Lower leg skin (tissue), 4 donors: ENCODE results near the gene CES3. TPM values are rescaled to one million over a fixed set of nuclear protein-coding genes. Genes with fewer than 3 reads are reported as not detected.
"Not testable (repeated sequence)": the region's sequence is repeated elsewhere in the genome, so short reads cannot be mapped to it uniquely, and the experiment has no call there.

ENCODE experiments used
- DNase-seq, 2 donors: peaks; one replicate each; pipeline ENCODE4 v3.0.0-alpha.2; 2019; ENCODE audit warnings: low spot score in 2 of 2
- H3K4me3 ChIP-seq: fragments of 200-600 bp; sonication (generic); 2 replicates; pipeline ENCODE4 v1.5.1; 2017; ENCODE audit warnings: mild to moderate bottlenecking, low read depth; ENCODE audit not compliant: poor library complexity, severe bottlenecking
- POLR2A ChIP-seq, 2 donors: fragments of 450-650 bp; IDR thresholded peaks; one replicate each; pipeline ENCODE4 v1.6.1; 2016 to 2017; ENCODE audit warnings: antibody characterized with exemption in 2 of 2, mild to moderate bottlenecking in 1 of 2, moderate library complexity in 1 of 2
- WGBS, 2 donors: methylation state at CpG; one replicate each; pipeline ENCODE4 v1.1.5; 2018; 5-methylcytosine and 5-hydroxymethylcytosine counted together
- intact Hi-C: fragments of 100-400 bp; cut with DNase I; formaldehyde crosslinking; loops from one replicate; pipeline ENCODE4 v1.15.0; 2023; ENCODE audit warnings: low total_unique reads
- total RNA-seq, 4 donors: library from RNA; depleted of rRNA; stranded (reverse); fragments of >200 nt; gene quantifications; one replicate each; pipeline ENCODE4 v1.1.0, GENCODE V29; 2016
- TF ChIP-seq, protein P1 (sequence below), 3 donors: fragments of 450-650 bp; IDR thresholded peaks; one replicate each; pipeline ENCODE4 v1.5.1; 2016; ENCODE audit warnings: antibody characterized with exemption in 3 of 3, mild to moderate bottlenecking in 3 of 3, moderate library complexity in 2 of 3

The CES3 gene
- total RNA-seq, 4 donors from 2014 or later = 0.59 to 1.3 (median 1.2) TPM

DNA sequence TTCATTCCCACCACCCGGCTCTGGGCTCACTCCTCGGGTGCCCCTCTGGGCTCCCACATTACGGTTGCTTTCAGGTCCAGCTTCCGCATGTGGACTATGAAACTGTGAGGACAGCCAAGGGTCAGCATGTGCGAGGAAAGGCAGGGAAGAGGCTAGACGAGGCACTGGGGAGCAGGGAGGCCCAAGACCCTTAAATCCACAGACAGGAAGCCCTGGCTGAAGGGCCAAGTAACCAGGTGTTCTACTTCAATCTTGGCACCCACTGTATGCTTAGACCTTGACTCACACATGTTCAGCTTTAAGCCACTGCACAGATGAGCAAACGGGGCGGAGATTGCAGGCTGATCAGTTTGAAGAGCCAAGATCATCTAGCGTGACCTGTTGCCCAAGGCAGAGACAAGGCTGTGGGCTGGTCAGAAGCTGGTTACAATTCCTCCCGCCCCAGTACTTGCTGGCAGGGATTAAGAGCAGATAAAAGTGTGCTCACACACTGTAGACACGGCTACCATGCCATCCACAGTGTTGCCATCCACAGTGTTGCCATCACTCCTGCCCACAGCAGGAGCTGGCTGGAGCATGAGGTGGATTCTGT lies 27.2 kb downstream of the CES3 start, which contains the start of gene CES4A:
Gene CES4A, plus strand, starts transcription at position 393 of the 592 bp plus-strand sequence. Its CDS starts 184 bp downstream, at position 577.
- no peak for DNase-seq
- TF ChIP-seq, protein P1, sequence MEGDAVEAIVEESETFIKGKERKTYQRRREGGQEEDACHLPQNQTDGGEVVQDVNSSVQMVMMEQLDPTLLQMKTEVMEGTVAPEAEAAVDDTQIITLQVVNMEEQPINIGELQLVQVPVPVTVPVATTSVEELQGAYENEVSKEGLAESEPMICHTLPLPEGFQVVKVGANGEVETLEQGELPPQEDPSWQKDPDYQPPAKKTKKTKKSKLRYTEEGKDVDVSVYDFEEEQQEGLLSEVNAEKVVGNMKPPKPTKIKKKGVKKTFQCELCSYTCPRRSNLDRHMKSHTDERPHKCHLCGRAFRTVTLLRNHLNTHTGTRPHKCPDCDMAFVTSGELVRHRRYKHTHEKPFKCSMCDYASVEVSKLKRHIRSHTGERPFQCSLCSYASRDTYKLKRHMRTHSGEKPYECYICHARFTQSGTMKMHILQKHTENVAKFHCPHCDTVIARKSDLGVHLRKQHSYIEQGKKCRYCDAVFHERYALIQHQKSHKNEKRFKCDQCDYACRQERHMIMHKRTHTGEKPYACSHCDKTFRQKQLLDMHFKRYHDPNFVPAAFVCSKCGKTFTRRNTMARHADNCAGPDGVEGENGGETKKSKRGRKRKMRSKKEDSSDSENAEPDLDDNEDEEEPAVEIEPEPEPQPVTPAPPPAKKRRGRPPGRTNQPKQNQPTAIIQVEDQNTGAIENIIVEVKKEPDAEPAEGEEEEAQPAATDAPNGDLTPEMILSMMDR (IDR thresholded peaks at IDR 0.05) = no peak
- no peak for TF ChIP-seq POLR2A (IDR thresholded peaks at IDR 0.05)
- 53 to 60% methylated on average over 11 of the region's 11 CpGs for WGBS, 2 donors
- intact Hi-C loops = no loop called here
- no peak within 1 kb of the TSS for H3K4me3 ChIP-seq

GRCh38 chr16:66991545-66992077 lies 30.5 kb downstream of the CES3 start:
- no peak overlapping the region for H3K4me3 ChIP-seq
- WGBS, 2 donors = 81 to 85% methylated on average over 2 of the region's 2 CpGs
- DNase-seq = no peak
- no peak for TF ChIP-seq POLR2A (IDR thresholded peaks at IDR 0.05)
- TF ChIP-seq, protein P1 (IDR thresholded peaks at IDR 0.05) = no peak
- intact Hi-C loops = no loop called here

GRCh38 chr16:66993558-66993957 lies 32.5 kb downstream of the CES3 start:
- H3K4me3 ChIP-seq, intact Hi-C loops, DNase-seq: not testable (repeated sequence)
- WGBS, 2 donors = 96 to 97% methylated on average over 12 of the region's 12 CpGs

DNA sequence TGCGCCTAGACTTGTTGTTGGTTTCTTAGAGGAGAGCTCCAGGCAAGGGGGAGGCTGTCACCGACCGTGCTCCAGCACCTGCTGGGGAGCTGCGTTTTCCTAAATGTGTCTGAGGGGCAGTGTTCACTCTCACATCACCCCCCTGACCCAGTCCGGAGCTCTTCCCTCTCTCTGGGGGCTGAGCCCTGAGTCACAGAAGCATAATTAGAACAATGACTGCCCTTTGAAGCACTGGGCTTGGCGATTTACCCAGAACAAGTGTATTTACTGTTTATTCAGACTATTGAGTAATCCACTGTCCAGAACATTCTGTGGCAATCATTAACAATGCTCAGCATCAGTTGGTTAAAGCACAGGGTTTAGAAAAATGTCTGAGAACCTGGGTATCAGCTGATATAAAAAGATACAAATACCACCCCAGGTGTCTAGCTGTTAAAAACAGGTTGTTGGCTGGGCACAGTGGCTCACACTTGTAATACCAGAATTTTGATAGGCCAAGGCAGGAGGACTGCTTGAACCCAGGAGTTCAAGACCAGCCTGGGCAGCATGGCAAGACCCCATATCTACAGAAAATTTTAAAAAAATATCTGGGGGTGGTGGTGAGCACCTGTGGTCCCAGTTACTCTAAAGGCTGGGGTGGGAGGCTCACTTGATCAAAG lies 35.4 kb downstream of the CES3 start:
- intact Hi-C loops = no loop called here
- DNase-seq = peak; percentile 74 to 88
- no peak overlapping the region for H3K4me3 ChIP-seq
- WGBS, 2 donors = 55 to 63% methylated on average over 6 of the region's 6 CpGs
- no peak for TF ChIP-seq POLR2A (IDR thresholded peaks at IDR 0.05)
- TF ChIP-seq, protein P1 (IDR thresholded peaks at IDR 0.05) = no peak

DNA sequence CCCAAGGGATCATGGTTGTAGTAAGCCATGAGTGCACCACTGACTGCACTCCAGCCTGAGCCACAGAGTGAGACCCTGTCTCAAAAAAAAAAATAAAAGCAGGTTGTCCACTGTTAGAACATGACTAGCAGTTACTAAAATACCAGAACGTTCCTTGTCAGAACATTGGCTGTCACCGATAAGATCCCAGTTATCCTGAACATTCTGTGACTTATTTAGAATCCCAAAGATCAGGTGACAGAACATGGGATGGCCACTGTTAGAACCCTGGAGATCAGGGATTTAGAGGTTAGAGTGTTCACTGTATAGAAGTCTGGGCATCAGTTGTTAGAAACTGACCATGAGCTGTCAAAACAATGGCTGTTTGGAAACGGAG lies 35.9 kb downstream of the CES3 start:
- no peak for DNase-seq
- H3K4me3 ChIP-seq = no peak overlapping the region
- intact Hi-C loops = no loop called here
- TF ChIP-seq, protein P1 (IDR thresholded peaks at IDR 0.05) = no peak
- TF ChIP-seq POLR2A (IDR thresholded peaks at IDR 0.05) = no peak
- 74 to 79% methylated on average over 3 of the region's 3 CpGs for WGBS, 2 donors
